ENCODE data around the gene ARID1A. TPM values are rescaled to one million over a fixed set of nuclear protein-coding genes. Genes with fewer than 3 reads are reported as not detected.
"Not testable (repeated sequence)": the region's sequence is repeated elsewhere in the genome, so short reads cannot be mapped to it uniquely, and the experiment has no call there.

ARID1A gene
- total and polyA plus RNA-seq, 8 donors, result 9.9 to 74.2 (median 45.3) TPM

GRCh38 chr1:26794391-26794790 is 98.6 kb downstream of the ARID1A start:
- Histone ChIP-seq H3K27me3 (no peaks in the 10 kb centered on the region), H3K36me3 (peaks cover 15 to 68% (median 54%) of the 10 kb centered on the region in 4 donors), H3K4me1 (peaks cover 0 to 32% (median 11%) of the 10 kb centered on the region in 4 donors), H3K9me3 (no peaks in the 10 kb centered on the region), H3K27ac (no peak overlapping the region), H3K4me3 (no peak overlapping the region)
- intact Hi-C loops (cut with DNase I; ENCODE audit: low total_unique reads), result loop anchor here (5.0 kb wide), 1 partner anchor 192 kb away; no protein-coding TSS in a partner anchor
- DNase-seq, result no peak
- TF ChIP-seq EP300 (IDR thresholded peaks at IDR 0.05) (no peak), POLR2A (IDR thresholded peaks at IDR 0.05) (no peak), CTCF (IDR thresholded peaks at IDR 0.05) (no peak), POLR2AphosphoS5 (IDR thresholded peaks at IDR 0.05) (no peak)
- WGBS, 5 donors, result 82 to 90% (median 86%) methylated on average over 5 of the region's 5 CpGs

- no peak overlapping the region for H3K4me3 ChIP-seq
- no peaks in the 10 kb centered on the region for H3K9me3 ChIP-seq
- DNase-seq, result no peak
- H3K4me1 ChIP-seq, result peaks cover 12 to 28% (median 21%) of the 10 kb centered on the region in 4 donors
- 82 to 95% (median 85%) methylated on average over 2 of the region's 2 CpGs for WGBS, 5 donors
- TF ChIP-seq CTCF (IDR thresholded peaks at IDR 0.05) (no peak), POLR2A (IDR thresholded peaks at IDR 0.05) (no peak), EP300 (IDR thresholded peaks at IDR 0.05) (no peak), POLR2AphosphoS5 (IDR thresholded peaks at IDR 0.05) (no peak)
- H3K27ac ChIP-seq, result peak overlapping the region in 1 of 5 donors; percentile 8
- no peaks in the 10 kb centered on the region for H3K27me3 ChIP-seq
- H3K36me3 ChIP-seq, result peaks cover 14 to 53% (median 43%) of the 10 kb centered on the region in 4 donors
- intact Hi-C loops (cut with DNase I; ENCODE audit: low total_unique reads), result no loop called here
These were observed 101.8 kb downstream of the ARID1A start for GRCh38 chr1:26797627-26798026.

- Histone ChIP-seq H3K4me3 (no peak overlapping the region), H3K36me3 (peaks cover 6 to 33% (median 24%) of the 10 kb centered on the region in 4 donors), H3K9me3 (no peaks in the 10 kb centered on the region), H3K4me1 (peaks cover 12 to 28% (median 21%) of the 10 kb centered on the region in 4 donors), H3K27me3 (no peaks in the 10 kb centered on the region), H3K27ac (peak overlapping the region; percentile 34 to 83 (median 75))
- DNase-seq, result peak in 1 of 2 donors; percentile 70
- TF ChIP-seq POLR2A (IDR thresholded peaks at IDR 0.05) (no peak), POLR2AphosphoS5 (IDR thresholded peaks at IDR 0.05) (peak; percentile 12 to 58 (median 21))
- WGBS, 5 donors, result 36 to 51% (median 45%) methylated on average over 5 of the region's 5 CpGs
- intact Hi-C loops (cut with DNase I; ENCODE audit: low total_unique reads), result no loop called here
These were observed 103.8 kb downstream of the ARID1A start for GRCh38 chr1:26799479-26800142.

- intact Hi-C loops (cut with DNase I; ENCODE audit: low total_unique reads); H3K27ac ChIP-seq; H3K27me3 ChIP-seq; H3K9me3 ChIP-seq; H3K36me3 ChIP-seq; DNase-seq; H3K4me3 ChIP-seq: not testable (repeated sequence)
- WGBS, 5 donors, result 96 to 98% (median 97%) methylated on average over 6 to 29 of the region's 36 CpGs
- H3K4me1 ChIP-seq, result peaks cover 12 to 25% (median 19%) of the 10 kb centered on the region in 4 donors
These were observed 108.1 kb downstream of the ARID1A start for GRCh38 chr1:26803932-26804331.

GRCh38 chr1:26810105-26810504 is 114.3 kb downstream of the ARID1A start:
- intact Hi-C loops (cut with DNase I; ENCODE audit: low total_unique reads), result loop anchor here (10.0 kb wide), 1 partner anchor 65 kb away; no protein-coding TSS in a partner anchor
- 51 to 55% (median 53%) methylated on average over 11 of the region's 11 CpGs for WGBS, 5 donors
- H3K36me3 ChIP-seq, H3K9me3 ChIP-seq, H3K27ac ChIP-seq, H3K27me3 ChIP-seq, H3K4me1 ChIP-seq, H3K4me3 ChIP-seq: not testable (repeated sequence)
- peak in 5 of 7 experiments; percentile 40 to 63 (median 50) for TF ChIP-seq CTCF (IDR thresholded peaks at IDR 0.05)
- TF ChIP-seq POLR2AphosphoS5 (IDR thresholded peaks at IDR 0.05), result peak in 2 of 3 donors; percentile 16 to 20
- peak; percentile 81 to 85 for DNase-seq

Measured in stomach (tissue), 9 donors.